Effector memory CD8-positive, alpha-beta T cell (primary cell): ENCODE data around the gene ABT1.

Source experiments
- ATAC-seq: fragments of 150-1000 bp; cut with Tn5 transposase; replicated peaks from 2 replicates; pipeline ENCODE4 v1.10.0; 2021; ENCODE audit warnings: mild to moderate bottlenecking, moderate library complexity
- DNase-seq, 3 experiments: peaks; one replicate each; pipeline ENCODE4 v3.0.0; 2021
- H3K27ac Mint-ChIP-seq, 2 donors: one replicate each; pipeline ENCODE4 v1.8.0; 2022; ENCODE audit warnings: mild to moderate bottlenecking in 2 of 2, mixed read lengths in 2 of 2, moderate library complexity in 2 of 2
- H3K27me3 Mint-ChIP-seq, 2 donors: one replicate each; pipeline ENCODE4 v1.8.0; 2022; ENCODE audit warnings: mixed read lengths in 2 of 2
- H3K36me3 Mint-ChIP-seq: one replicate; pipeline ENCODE4 v1.8.0; 2022; ENCODE audit warnings: mild to moderate bottlenecking, moderate library complexity, mixed read lengths; ENCODE audit not compliant: insufficient read depth
- H3K4me1 Mint-ChIP-seq, 2 donors: one replicate each; pipeline ENCODE4 v1.8.0; 2022; ENCODE audit warnings: low read depth in 2 of 2, mixed read lengths in 2 of 2
- H3K4me3 Mint-ChIP-seq, 2 donors: one replicate each; pipeline ENCODE4 v1.8.0; 2022; ENCODE audit warnings: mild to moderate bottlenecking in 2 of 2, mixed read lengths in 2 of 2, moderate library complexity in 2 of 2
- H3K9me3 Mint-ChIP-seq, 2 donors: one replicate each; pipeline ENCODE4 v1.8.0; 2022; ENCODE audit warnings: mixed read lengths in 2 of 2

The ABT1 gene

GRCh38 chr6:26578741-26579140, 18.0 kb upstream of the ABT1 start:
- DNase-seq: no peak
- Mint-ChIP-seq H3K27me3 (peaks cover 4 to 8% of the 10 kb centered on the region in 2 donors), H3K4me3 (peak overlapping the region in 1 of 2 donors; percentile 85)

GRCh38 chr6:26581164-26581915, 15.4 kb upstream of the ABT1 start:
- Mint-ChIP-seq H3K9me3 (peaks cover 0 to 7% of the 10 kb centered on the region in 2 donors), H3K36me3 (peaks cover 19% of the 10 kb centered on the region), H3K27me3 (peaks cover 15 to 17% of the 10 kb centered on the region in 2 donors), H3K27ac (no peak overlapping the region), H3K4me3 (no peak overlapping the region), H3K4me1 (peaks cover 12 to 14% of the 10 kb centered on the region in 2 donors)
- ATAC-seq (no peak), DNase-seq (no peak)

More at GRCh38 chr6:26578741-26579140, 18.0 kb upstream of the ABT1 start:
- Mint-ChIP-seq H3K36me3 (peaks cover 22% of the 10 kb centered on the region), H3K9me3 (peaks cover 0 to 7% of the 10 kb centered on the region in 2 donors), H3K27ac (peak overlapping the region in 1 of 2 donors; percentile 22), H3K4me1 (peaks cover 13 to 14% of the 10 kb centered on the region in 2 donors)
- no peak for ATAC-seq

- DNase-seq (no peak), ATAC-seq (no peak)
- Mint-ChIP-seq H3K27ac (no peak overlapping the region), H3K4me1 (no peaks in the 10 kb centered on the region), H3K4me3 (no peak overlapping the region), H3K27me3 (peaks cover 19 to 36% of the 10 kb centered on the region in 2 donors), H3K9me3 (no peaks in the 10 kb centered on the region), H3K36me3 (no peaks in the 10 kb centered on the region)
Measured at GRCh38 chr6:26588965-26589364, 7.8 kb upstream of the ABT1 start.

- H3K9me3 Mint-ChIP-seq: no peaks in the 10 kb centered on the region
- H3K4me3 Mint-ChIP-seq: no peak overlapping the region
- peaks cover 12 to 35% of the 10 kb centered on the region in 2 donors for H3K27me3 Mint-ChIP-seq
- H3K4me1 Mint-ChIP-seq: no peaks in the 10 kb centered on the region
- ATAC-seq: no peak
- DNase-seq: no peak
- H3K27ac Mint-ChIP-seq: no peak overlapping the region
- no peaks in the 10 kb centered on the region for H3K36me3 Mint-ChIP-seq
Measured at GRCh38 chr6:26592649-26593048, 4.1 kb upstream of the ABT1 start.

- Mint-ChIP-seq H3K4me1 (peaks cover 5 to 7% of the 10 kb centered on the region in 2 donors), H3K36me3 (peaks cover 6% of the 10 kb centered on the region), H3K4me3 (no peak overlapping the region), H3K27me3 (peaks cover 12 to 35% of the 10 kb centered on the region in 2 donors), H3K9me3 (no peaks in the 10 kb centered on the region), H3K27ac (no peak overlapping the region)
- ATAC-seq (no peak), DNase-seq (no peak)
Measured at GRCh38 chr6:26593278-26594130, 3.2 kb upstream of the ABT1 start.

GRCh38 chr6:26594131-26594498, 2.6 kb upstream of the ABT1 start:
- peaks cover 9% of the 10 kb centered on the region for H3K36me3 Mint-ChIP-seq
- no peak for ATAC-seq
- no peak overlapping the region for H3K4me3 Mint-ChIP-seq
- peaks cover 12 to 35% of the 10 kb centered on the region in 2 donors for H3K27me3 Mint-ChIP-seq
- no peak for DNase-seq
- no peak overlapping the region for H3K27ac Mint-ChIP-seq
- no peaks in the 10 kb centered on the region for H3K9me3 Mint-ChIP-seq
- peaks cover 7 to 9% of the 10 kb centered on the region in 2 donors for H3K4me1 Mint-ChIP-seq

- Mint-ChIP-seq H3K36me3 (peaks cover 13% of the 10 kb centered on the region), H3K4me1 (peaks cover 7 to 9% of the 10 kb centered on the region in 2 donors), H3K27ac (peak overlapping the region in 1 of 2 donors; percentile 26), H3K27me3 (peaks cover 12 to 35% of the 10 kb centered on the region in 2 donors), H3K9me3 (no peaks in the 10 kb centered on the region), H3K4me3 (no peak overlapping the region)
- DNase-seq: no peak
- ATAC-seq: no peak
Measured at GRCh38 chr6:26594730-26595632, 1.8 kb upstream of the ABT1 start.

GRCh38 chr6:26595669-26596269, 984 bp upstream of the ABT1 start:
- Mint-ChIP-seq H3K27me3 (peaks cover 12 to 35% of the 10 kb centered on the region in 2 donors), H3K4me1 (peaks cover 7 to 9% of the 10 kb centered on the region in 2 donors), H3K36me3 (peaks cover 17% of the 10 kb centered on the region), H3K4me3 (no peak overlapping the region), H3K9me3 (no peaks in the 10 kb centered on the region), H3K27ac (no peak overlapping the region)
- DNase-seq (peak; percentile 78 to 80 (median 79)), ATAC-seq (peak; percentile 46)

GRCh38 chr6:26597389-26597766, 625 bp downstream of the ABT1 start:
- Mint-ChIP-seq H3K9me3 (no peaks in the 10 kb centered on the region), H3K36me3 (peaks cover 22% of the 10 kb centered on the region), H3K4me3 (no peak overlapping the region), H3K27ac (no peak overlapping the region), H3K27me3 (peaks cover 0 to 21% of the 10 kb centered on the region in 2 donors), H3K4me1 (peaks cover 7 to 9% of the 10 kb centered on the region in 2 donors)
- ATAC-seq: no peak
- DNase-seq: no peak

GRCh38 chr6:26597821-26598220, 1.1 kb downstream of the ABT1 start:
- no peak overlapping the region for H3K4me3 Mint-ChIP-seq
- no peak overlapping the region for H3K27ac Mint-ChIP-seq
- no peak for ATAC-seq

GRCh38 chr6:26598267-26598666, 1.5 kb downstream of the ABT1 start:
- Mint-ChIP-seq H3K9me3 (no peaks in the 10 kb centered on the region), H3K4me1 (peaks cover 7 to 9% of the 10 kb centered on the region in 2 donors), H3K4me3 (no peak overlapping the region), H3K27me3 (peaks cover 0 to 15% of the 10 kb centered on the region in 2 donors), H3K36me3 (peaks cover 22% of the 10 kb centered on the region), H3K27ac (peak overlapping the region in 1 of 2 donors; percentile 62)
- ATAC-seq: no peak
- DNase-seq: no peak

More at GRCh38 chr6:26597821-26598220, 1.1 kb downstream of the ABT1 start:
- peaks cover 7 to 9% of the 10 kb centered on the region in 2 donors for H3K4me1 Mint-ChIP-seq
- peaks cover 22% of the 10 kb centered on the region for H3K36me3 Mint-ChIP-seq
- no peak for DNase-seq
- H3K9me3 Mint-ChIP-seq: no peaks in the 10 kb centered on the region
- H3K27me3 Mint-ChIP-seq: peaks cover 0 to 18% of the 10 kb centered on the region in 2 donors

GRCh38 chr6:26599134-26599533, 2.4 kb downstream of the ABT1 start:
- peaks cover 0 to 6% of the 10 kb centered on the region in 2 donors for H3K27me3 Mint-ChIP-seq
- peaks cover 22% of the 10 kb centered on the region for H3K36me3 Mint-ChIP-seq
- no peak for ATAC-seq
- peaks cover 7 to 9% of the 10 kb centered on the region in 2 donors for H3K4me1 Mint-ChIP-seq
- no peaks in the 10 kb centered on the region for H3K9me3 Mint-ChIP-seq
- no peak overlapping the region for H3K4me3 Mint-ChIP-seq
- no peak for DNase-seq
- peak overlapping the region in 1 of 2 donors; percentile 62 for H3K27ac Mint-ChIP-seq
